Erythroblast (primary cell): Measurements from ENCODE around the gene XCR1.
"Not testable (repeated sequence)": the region's sequence is repeated elsewhere in the genome, so short reads cannot be mapped to it uniquely, and the experiment has no call there.

Experiments used
- DNase-seq, 2 experiments: peaks; one replicate each; lab custom pipeline; 2025; lab: John Stamatoyannopoulos, UW
- GATA1 ChIP-seq: IDR thresholded peaks from 2 replicates; pipeline ENCODE4 v1.6.1; 2011; ENCODE audit warnings: low read depth, mild to moderate bottlenecking, control low read depth, low read length, moderate library complexity
- POLR2A ChIP-seq: IDR thresholded peaks from 2 replicates; pipeline ENCODE4 v1.6.1; 2011; ENCODE audit warnings: mild to moderate bottlenecking, low read length

XCR1 gene

DNA sequence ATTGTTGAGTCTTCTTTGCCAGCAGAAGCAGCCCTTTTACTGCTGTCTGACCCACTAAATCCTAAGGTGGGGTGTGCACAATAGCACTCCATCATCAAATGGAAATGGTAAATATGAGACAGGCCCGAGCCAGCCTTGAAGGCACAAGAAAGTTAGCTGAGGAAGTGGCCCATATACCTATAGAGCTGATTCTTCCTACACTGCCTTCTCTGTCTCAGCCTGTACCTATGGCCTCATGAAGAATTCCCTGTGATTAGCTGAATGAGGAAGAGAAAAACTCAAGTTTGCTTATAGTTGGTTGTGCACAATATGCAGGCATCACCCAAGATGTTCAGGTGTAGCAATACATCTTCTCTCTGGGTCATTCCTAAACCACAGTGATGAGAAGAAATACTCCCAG, 31.7 kb upstream of the XCR1 start:
- no peak for DNase-seq
- no peak for TF ChIP-seq POLR2A
- no peak for TF ChIP-seq GATA1

DNA sequence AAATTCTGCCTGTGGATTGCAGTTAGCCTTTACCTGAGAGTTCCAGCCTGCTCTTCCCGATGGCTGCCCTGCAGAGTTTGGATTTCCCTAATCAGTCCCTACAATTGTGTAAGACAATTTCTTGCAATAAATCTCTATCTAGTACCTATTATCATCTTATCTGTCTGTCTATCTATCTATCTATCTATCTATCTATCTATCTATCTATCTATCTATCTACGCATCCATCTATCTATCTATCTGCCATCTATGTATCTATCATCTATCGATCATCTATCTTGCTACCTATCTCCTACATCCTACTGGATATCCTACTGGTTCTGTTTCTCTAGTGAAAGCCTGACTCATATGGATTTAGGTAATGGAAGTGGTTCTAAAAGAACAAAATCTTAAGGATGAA, 30.4 kb upstream of the XCR1 start:
- DNase-seq, result no peak
- no peak for TF ChIP-seq GATA1
- TF ChIP-seq POLR2A, result no peak

DNA sequence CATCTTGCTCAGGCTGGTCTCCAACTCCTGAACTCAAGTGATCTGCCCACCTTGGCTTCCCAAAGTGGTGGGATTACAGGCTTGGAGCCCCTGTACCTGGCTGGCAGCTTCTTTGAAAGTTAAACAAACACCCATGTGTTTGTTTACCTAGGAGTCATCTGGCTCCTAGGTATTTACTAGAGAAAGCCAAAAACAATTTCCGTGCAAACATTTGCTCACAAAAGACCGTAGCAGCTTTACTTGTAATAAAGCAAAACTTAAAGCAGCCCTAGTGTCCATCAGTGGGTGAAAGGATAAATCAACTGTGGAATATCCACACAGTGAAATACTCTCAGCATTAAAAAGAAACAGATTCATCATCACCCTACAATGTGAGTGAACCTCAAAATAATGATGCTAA, 29.4 kb upstream of the XCR1 start:
- DNase-seq, result no peak
- TF ChIP-seq POLR2A, result no peak
- no peak for TF ChIP-seq GATA1

DNA sequence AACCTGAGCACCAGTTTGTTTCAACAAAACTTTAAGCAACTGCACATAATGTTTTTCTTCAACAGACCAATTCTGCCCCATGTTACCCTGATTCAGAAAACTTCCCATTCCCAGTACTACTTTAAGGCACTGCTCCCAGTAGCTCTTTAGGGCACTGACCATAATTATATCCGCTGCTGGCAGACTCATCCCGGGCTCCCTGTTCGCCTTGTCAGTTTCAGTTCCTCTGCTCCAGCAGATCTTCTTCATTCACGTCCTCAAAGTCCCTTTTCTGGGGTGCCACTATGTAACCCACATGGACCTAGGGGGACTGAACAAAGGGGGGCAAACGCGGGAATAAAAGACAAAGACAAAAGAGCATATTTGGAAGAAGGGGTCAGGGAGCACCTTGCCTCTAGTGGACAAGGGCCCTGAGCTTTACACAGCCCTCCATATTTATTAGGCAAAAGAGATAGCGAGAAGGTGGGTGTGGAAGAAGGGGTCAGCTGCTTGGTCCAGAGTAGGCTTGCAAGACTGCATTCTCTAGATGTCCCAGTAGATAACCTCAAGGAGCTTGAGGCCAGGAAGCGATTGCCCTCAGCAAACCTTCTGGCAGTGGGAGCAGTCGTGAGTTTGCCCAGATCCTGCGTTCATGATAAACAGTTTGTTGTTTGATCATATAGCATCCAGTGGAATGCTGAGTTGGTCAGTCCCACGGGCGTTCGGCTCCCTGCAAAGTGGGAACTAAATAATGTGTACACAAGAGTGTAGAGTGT, 26.7 kb upstream of the XCR1 start:
- not testable (repeated sequence) for DNase-seq

DNA sequence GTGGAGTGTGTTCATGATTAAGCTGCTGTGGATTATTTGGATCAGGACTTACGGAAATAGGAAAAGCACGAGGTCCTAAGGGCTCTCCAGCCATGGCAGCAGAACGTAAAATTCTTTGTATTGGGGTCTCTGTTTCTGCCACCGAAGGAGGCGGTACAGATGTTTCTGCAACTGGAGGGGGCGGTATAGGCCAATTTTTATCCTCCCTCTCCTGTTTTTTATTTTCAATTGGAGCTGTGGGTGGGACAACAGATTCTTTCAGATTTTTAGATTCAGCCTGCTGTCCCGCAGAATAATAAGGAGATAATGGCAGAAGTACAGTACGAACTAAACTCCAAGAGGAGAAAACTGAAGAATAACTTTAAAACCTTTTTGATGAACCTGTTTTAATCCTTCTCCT, 26.0 kb upstream of the XCR1 start:
- not testable (repeated sequence) for DNase-seq

DNA sequence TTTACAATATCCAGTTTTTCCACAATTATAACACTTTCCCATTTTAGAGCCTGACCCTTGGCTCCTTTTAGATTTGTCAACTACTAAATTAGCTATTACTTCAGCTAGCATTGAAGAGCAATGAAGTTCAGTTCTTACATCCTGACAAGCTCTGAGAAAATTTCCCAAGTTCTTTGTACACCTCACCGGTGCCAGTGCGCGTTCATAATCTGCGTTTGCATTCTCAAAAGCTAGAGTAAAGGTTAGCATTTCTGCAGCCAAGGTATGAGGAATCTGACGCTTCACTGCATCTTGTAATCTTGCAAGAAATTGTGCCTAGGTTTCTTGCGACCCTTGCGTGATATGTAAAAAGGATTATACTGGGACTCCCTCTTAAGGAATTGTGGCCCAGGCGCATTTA, 25.2 kb upstream of the XCR1 start:
- TF ChIP-seq POLR2A, result no peak
- TF ChIP-seq GATA1, result no peak
- no peak for DNase-seq

DNA sequence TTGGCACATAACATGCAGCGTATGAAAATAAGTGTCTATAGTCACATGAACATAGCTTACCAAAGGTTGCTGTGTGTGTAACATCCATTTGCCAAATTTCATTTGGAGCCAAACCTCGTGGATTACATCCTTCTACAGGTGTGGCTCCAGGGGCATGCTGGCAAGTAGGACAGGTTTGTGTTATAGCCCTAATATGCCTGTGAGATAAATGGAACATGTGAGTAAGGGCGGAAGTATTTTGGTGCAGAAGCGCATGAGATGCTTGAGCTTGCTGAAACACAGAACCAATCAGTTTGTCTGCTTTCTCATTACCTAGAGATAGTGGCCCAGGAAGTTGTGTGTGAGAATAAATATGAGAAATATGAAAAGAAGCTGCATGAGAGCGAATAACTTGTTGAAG, 21.8 kb upstream of the XCR1 start:
- TF ChIP-seq POLR2A, result no peak
- TF ChIP-seq GATA1, result no peak
- DNase-seq, result no peak

DNA sequence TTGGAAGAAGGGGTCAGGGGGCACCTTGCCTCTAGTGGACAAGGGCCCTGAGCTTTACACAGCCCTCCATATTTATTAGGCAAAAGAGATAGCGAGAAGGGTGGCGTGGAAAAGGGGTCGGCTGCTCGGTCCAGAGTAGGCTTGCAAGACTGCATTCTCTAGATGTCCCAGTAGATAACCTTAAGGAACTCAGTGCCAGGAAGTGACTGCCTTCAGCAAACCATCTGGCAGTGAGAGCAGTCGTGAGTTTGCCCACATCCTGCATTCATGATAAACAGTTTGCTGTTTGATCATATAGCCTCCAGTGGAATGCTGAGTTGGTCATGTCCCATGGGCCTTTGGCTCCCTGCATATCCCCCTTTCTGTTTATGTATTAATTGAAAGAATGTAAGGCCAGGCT, 18.9 kb upstream of the XCR1 start:
- DNase-seq, result not testable (repeated sequence)

DNA sequence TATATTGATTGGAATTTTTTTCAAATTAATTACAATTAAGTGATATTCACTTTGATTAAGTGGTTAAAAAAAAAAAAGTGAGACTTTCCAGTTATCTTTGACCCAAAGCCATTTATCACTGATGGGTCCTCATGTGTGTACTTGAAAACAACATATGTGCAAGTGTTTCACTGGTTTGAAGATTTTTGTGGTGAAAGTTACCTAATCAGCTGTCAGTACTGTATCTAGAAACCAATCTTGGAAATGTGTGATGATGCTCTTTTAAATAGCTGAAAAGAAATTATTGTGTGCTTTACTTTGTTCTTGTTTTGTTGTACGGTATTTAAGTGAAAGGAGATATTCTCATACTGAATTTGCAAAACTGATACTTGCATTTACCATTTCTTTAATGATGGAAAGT, 11.6 kb upstream of the XCR1 start:
- TF ChIP-seq POLR2A, result no peak
- no peak for TF ChIP-seq GATA1
- DNase-seq, result no peak

DNA sequence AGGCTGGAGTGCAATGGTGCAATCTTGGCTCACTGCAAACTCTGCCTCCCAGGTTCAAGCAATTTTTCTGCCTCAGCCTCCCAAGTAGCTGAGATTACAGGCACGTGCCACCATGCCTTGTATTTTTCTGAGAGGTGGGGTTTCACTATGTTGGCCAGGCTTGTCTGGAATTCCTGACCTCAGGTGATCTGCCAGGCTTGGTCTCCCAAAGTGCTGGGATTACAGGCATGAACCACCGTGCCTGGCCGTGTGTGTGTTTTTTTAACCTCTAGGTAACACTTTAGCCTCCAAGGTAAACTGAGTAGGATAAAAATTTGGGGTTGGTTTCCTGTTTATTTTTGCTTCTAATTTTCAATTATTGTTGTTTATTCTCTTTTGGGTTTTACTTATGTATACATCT, 10.8 kb upstream of the XCR1 start:
- not testable (repeated sequence) for DNase-seq

DNA sequence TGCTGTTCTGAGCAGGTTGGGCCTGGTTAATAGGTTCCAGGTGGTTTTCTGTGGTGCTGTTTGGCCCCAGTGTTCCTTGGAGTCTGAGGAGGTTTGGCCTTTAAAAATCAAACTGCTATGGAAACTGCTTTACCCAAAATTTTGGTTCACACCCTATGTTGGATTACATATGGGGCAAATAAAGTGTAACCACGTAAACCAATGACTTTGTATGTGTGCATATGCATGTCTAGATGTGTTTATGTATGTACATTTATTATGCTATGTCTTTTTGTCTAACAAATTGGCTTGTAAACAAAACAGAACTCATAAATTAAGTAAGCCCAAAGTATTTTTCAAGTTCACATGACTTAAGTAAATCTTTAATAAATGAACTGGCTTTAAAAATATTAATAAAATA, 8.9 kb upstream of the XCR1 start:
- TF ChIP-seq POLR2A (no peak), GATA1 (no peak)

DNA sequence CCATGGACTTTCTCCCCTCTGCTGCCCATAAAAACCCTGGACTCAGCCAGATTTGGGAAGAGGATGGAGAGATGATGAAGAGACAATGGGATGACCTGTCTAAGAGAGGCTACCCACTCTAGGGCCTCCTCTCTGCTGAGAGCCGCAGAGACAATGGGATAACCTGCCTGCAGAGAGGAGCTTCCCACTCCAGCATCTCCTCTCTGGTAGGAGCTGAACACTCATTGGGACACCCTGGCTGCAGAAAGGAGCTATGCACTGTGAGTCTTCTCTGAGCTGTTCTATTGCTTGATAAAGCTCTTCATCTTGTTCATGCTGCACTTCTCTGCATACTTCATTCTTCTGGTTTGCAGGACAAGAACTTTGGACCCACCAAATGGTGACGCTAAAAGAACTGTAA, 4.5 kb upstream of the XCR1 start:
- TF ChIP-seq GATA1, result no peak
- no peak for TF ChIP-seq POLR2A
- no peak for DNase-seq

More for the DNA sequence above, 8.9 kb upstream of the XCR1 start:
- DNase-seq, result no peak

DNA sequence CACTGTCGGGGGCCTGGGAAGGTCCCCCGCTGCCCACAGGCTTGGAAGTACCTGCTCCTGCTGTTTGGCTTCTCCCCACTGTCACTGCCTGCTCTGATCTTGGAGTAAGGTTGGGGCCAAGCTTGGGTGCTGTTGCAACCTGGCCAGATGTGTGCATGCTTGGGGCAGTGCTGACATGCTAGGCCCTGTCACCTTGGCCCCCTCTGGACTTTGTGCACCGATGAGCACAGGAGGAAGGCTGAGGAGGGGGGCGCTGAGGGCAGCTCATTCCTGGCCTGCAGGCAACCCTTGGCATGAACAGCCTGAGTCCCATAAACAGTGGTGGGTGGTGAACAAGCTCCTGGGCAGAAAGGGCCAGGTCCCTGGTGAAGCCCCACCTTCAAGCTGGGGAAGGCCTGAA, 4.0 kb upstream of the XCR1 start:
- no peak for TF ChIP-seq POLR2A
- TF ChIP-seq GATA1, result no peak
- DNase-seq, result no peak

DNA sequence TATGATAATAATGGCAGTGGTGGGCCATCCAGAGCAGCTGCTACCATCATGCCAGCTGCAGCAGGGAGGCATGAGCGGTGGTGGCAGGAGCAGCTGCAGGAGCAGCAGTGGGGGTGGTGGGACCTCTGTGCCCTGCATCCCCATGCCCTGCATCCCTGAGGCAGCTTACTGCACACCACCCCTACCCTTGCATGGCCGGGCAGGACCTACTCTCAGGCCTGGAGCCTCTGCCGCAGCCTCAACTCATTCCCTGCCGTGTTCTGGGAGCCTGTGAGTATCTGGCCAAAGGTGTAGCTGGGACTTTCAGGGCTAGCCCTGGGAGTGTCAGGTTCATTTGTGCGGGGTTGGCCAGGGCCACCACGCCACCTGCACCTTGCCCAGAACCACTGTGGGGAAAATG, 3.3 kb upstream of the XCR1 start:
- TF ChIP-seq POLR2A, result no peak
- no peak for TF ChIP-seq GATA1
- DNase-seq, result no peak

DNA sequence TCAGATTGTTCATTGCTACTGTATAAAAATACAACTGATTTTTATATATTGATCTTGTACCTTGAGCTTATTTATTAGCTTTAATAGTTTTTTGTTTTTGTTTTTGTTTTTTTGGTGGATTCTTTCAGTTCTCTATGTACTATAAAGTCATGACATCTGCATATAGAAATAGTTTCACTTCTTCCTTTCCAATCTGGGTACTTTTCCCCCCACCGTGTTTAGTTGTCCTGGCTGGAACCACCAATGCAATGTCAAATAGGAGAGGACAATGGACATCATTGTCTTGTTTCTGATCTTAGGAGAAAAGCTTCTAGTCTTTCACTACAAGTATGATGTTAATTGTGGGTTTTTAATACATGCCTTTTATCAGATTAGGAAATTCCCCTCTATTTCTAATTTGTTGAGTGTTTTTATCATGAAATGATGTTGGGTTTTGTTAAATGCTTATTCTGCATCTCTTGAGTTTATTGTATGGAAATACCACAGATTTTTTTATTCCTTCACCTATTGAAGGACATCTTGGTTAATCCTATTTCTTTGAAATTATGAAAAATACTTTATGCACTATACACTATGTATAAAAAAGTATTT, 2.8 kb upstream of the XCR1 start:
- no peak for DNase-seq

More for the DNA sequence above, 2.8 kb upstream of the XCR1 start:
- no peak for TF ChIP-seq POLR2A
- no peak for TF ChIP-seq GATA1
